KBM-7 (cell line): ENCODE data around the gene FCHSD2.
A peak's percentile ranks its signal among the peaks of the same experiment; 100 is the strongest.
"Not testable (repeated sequence)": the region's sequence is repeated elsewhere in the genome, so short reads cannot be mapped to it uniquely, and the experiment has no call there.

ENCODE experiments used
- DNase-seq: peaks from one replicate; pipeline ENCODE4 v3.0.0-alpha.2; 2015
- in situ Hi-C: fragments of 300-500 bp; cut with MboI; formaldehyde crosslinking; loops from 2 replicates; pipeline ENCODE4 v1.14.3; 2020; ENCODE audit warnings: low sequenced_read_pairs, low pct_unique_long_range_greater_than_20kb, mixed read lengths

Gene FCHSD2

GRCh38 chr11:73135346-73136284 lies 6.5 kb downstream of the FCHSD2 start:
- in situ Hi-C loops = no loop called here
- DNase-seq = no peak

GRCh38 chr11:73132349-73132748 lies 9.8 kb downstream of the FCHSD2 start:
- in situ Hi-C loops, DNase-seq: not testable (repeated sequence)

GRCh38 chr11:73130181-73130580 lies 11.9 kb downstream of the FCHSD2 start:
- DNase-seq = no peak
- in situ Hi-C loops = no loop called here

DNA sequence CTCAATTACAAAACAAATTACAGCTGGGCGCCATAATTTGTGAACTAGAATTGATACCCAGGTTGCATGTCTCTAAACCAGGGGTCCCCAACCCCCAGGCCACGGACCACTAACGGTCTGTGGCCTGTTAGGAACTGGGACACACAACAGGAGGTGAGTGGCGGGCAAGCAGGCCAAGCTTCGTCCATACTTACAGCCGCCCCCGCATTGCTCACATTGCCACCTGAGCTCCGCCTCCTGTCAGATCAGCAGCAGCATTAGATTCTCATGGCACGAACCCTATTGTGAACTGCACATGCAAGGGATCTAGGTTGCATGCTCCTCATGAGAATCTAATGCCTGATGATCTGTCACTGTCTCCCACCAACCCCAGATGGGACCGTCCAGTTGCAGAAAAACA lies 12.9 kb downstream of the FCHSD2 start:
- in situ Hi-C loops = no loop called here
- DNase-seq = no peak

- in situ Hi-C loops = no loop called here
- DNase-seq = no peak
Measured at GRCh38 chr11:73126804-73127480, 15.2 kb downstream of the FCHSD2 start.

DNA sequence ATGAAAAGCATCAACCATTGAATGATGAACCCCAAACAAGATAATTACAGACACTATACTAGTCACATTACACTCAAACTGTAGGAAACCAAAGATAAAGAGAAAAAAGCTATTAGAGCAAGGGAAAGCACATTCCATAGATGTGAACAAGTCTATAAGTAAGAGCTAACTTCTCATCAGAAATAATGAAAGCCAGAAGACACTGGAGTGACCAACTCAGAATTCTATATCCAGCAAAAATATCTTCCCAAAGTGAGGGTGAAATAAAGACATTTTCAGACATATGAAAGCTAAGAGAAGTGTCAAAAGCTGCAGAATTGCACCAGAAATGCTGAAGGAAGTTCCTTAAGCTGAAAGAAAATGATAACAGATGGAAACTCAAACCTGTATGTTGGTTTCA lies 17.3 kb downstream of the FCHSD2 start:
- in situ Hi-C loops = no loop called here
- DNase-seq = no peak

GRCh38 chr11:73123892-73124291 lies 18.2 kb downstream of the FCHSD2 start:
- in situ Hi-C loops, DNase-seq: not testable (repeated sequence)

- in situ Hi-C loops = no loop called here
- no peak for DNase-seq
Measured at GRCh38 chr11:73121692-73122091, 20.4 kb downstream of the FCHSD2 start.

DNA sequence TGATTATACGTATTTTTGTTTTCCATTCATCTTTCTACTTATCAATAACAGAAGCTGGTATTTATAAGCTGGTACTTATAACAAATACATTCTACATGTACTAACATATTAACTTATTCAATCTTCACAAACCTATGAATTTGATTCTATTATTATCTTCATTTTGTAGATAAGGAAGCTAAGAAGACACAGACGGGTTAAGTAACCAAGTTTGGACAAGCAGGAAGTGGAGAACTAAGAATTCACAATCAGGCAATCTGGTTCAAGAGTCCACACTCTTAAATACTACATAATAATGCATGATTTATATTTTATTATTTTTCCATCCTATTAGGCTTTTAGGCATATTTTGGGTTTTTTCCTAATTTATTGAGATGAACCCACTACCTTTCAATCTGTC lies 25.0 kb downstream of the FCHSD2 start:
- no peak for DNase-seq
- in situ Hi-C loops = no loop called here

DNA sequence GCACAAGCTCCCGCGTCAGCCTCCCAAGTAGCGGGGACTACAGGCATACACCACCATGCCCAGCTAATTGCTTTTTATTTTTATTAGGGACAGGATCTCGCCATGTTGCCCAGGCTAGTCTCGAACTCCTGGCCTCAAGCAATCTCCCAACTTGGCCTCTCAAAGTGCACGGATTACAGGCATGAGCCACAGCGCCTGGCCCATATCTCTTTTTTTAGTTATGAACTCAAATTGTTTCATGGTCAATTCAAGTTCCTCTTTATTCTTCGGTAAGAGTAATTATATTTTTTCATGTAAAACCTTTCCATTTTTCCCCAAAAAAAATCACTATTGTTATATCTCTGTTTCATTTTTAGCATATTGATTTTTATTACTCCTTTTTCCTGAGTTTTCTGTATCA lies 25.5 kb downstream of the FCHSD2 start:
- in situ Hi-C loops = no loop called here
- peak; percentile 38 for DNase-seq

GRCh38 chr11:73114835-73115220 lies 27.3 kb downstream of the FCHSD2 start:
- no peak for DNase-seq
- in situ Hi-C loops = no loop called here

DNA sequence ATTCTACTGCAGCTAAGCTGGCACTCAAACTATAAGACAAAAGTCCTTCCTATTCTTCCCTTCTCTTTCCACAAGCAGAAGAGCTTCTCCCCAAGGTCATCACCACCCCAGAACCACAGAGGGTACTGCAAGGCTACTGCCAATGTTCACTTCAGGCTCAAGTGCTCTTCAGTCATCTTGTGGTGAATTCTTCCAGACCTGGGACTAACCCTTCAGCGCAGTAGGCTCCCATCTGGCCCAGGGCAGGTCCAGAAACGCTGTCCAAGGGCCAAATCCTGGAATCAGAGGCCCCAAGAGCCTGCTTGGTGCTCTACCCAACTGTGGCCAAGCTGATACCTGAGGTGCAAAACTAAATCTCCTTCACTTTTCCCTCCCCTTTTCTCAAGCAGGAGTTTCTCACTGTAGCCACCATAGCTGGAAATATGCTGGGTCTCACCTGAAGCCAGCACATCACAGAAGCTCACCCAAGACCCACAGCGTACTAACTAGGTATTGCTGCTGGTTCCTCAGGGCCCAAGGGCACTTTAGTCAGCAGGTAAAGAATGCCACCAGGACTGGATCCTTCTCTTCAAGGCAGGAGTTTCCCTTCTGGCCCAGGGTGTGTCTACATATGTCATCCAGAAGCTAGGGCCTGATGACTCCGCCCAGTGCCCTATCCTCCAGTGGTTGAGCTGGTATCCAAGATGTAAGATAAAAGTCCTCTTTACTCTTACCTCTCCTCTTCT lies 27.8 kb downstream of the FCHSD2 start:
- DNase-seq = no peak
- in situ Hi-C loops = no loop called here

DNA sequence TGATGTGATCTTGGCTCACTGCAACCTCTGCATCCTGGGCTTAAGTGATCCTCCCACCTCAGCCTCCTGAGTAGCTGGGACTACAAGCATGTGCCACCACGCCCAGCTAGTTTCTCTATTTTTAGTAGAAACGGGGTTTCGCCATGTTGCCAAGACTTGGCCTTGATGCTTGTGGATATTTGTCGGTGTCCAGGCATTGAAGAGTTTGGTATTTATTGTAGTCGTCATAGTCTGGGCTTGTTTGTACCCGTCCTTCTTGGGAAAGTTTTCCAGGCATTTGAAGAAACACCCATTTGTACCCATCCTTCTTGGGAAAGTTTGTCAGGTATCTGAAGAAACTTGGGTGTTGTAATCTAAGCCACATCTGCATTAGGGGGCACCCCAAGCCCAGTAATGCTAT lies 28.7 kb downstream of the FCHSD2 start:
- in situ Hi-C loops = no loop called here
- no peak for DNase-seq

DNA sequence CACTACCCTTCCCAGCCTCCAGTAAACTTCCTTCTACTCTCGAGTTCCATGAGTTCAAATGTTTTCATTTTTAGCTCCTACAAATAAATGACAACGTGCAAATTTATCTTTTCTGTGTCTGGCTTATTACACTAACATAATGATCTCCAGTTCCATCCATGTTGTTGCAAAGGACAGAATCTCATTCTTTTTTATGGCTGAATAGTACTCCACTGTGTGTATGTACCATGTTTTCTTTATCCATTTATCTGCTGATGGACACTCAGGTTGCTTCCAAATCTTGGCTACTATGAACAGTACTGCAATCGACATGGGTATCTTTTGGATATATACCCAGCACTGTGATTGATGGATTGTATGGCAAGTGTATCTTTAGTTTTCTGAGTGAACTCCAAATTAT lies 34.5 kb downstream of the FCHSD2 start:
- DNase-seq = no peak
- in situ Hi-C loops = no loop called here

- in situ Hi-C loops = no loop called here
- no peak for DNase-seq
Measured at GRCh38 chr11:73106347-73106746, 35.8 kb downstream of the FCHSD2 start.

DNA sequence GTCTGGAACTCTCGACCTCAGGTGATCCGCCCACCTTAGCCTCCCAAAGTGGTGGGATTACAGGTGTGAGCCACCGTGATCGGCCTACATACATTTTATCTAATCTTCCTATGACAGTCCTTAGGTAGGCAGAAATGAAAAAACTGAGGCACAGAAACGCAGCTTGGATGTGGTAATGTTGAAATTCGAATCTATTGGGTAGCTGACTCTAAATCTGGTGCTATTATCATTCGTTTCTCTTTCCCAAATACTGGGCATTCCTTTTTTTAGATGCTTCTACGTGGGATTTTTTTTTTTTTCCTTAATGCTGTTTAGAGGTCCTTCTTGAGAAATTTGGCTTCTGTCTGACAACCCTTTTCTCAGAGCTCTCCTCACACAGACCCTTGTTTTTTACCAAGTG lies 41.5 kb downstream of the FCHSD2 start:
- in situ Hi-C loops = no loop called here
- no peak for DNase-seq

DNA sequence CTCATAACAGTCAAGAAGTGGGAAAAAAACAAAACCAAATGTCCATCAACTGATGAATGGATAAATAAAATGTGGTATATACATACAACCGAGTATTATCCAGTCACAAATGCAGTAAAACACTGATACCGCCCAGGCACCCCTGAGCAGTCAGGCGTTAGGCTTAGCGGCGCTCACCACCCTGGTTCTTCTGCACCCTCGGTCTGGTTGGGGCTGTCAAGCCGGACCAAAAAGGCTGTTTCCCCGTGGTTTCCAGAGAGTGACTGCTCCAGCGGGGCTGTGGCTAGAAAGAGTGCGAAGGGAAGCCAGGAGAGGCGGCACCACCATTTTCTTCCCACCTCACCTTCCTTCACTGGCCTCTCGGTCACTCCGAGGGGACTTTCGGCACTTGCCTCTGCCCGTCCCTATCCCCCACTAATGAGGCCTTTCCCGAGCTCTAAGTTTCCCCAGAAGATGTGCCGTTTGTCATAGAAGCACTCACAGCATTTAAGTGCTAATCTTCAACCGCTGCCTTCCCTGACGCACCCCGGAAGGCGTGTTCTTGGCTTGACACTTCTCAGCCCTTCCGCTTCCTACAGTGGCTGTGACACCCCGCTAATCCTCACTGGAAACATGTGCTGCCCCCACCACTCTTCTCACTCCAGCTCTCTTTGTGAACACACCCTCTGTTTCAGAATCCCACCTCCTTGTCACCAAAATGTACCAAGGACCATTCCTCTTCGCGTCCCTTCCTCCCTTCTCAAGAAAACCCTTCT lies 42.4 kb downstream of the FCHSD2 start:
- DNase-seq = no peak
- in situ Hi-C loops = no loop called here

DNA sequence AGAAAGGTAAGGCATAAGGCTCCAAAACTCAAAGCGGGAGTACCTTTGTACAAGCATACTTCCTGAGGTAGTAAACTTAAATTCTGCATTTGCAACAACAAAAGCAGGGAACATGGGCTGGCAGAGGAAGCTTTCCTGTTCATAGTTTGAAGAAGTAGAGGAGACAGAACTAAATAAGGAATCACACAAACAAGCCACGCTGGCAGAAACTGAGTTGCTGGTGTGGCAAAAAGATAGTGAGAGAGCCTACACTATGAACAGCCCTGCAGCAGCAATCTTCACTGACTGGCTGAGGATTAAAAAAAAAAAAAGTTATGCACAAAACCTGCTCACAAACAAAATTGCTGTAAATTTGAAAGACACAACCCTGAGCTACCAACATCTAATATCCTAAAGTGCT lies 46.5 kb downstream of the FCHSD2 start:
- in situ Hi-C loops = no loop called here
- peak; percentile 21 for DNase-seq
